CD4-positive, alpha-beta T cell treated with Interleukin-15 for 1 hour (primary cell): ENCODE results near the gene ANKRD17.
"Not testable (repeated sequence)": the region's sequence is repeated elsewhere in the genome, so short reads cannot be mapped to it uniquely, and the experiment has no call there.

Source experiments
- DNase-seq: peaks from one replicate; pipeline ENCODE4 v3.0.0-alpha.2; 2020

ANKRD17 gene

GRCh38 chr4:73247100-73247499, 11.5 kb downstream of the ANKRD17 start:
- DNase-seq = no peak

GRCh38 chr4:73245955-73246354, 12.6 kb downstream of the ANKRD17 start:
- no peak for DNase-seq

- DNase-seq = no peak
Observed at GRCh38 chr4:73244945-73245601, 13.5 kb downstream of the ANKRD17 start.

GRCh38 chr4:73237044-73237443, 21.6 kb downstream of the ANKRD17 start:
- no peak for DNase-seq

DNA sequence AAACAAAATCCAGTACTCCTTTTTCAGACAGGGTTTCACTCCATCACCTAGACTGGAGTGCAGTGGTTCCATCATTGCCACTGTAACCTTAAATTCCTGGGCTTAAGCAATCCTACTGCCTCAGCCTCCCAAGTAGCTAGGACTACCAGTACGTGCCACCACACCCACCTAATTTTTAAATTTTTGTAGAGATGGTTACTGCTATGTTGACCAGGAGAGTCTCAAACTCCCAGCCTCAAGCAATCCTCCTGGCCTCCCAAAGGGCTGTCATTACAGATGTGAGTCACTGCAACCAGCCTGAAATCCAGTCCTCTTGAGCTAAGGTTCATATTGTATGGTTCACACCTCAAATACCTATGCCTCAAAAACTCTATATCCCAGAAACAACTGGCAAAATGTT, 22.4 kb downstream of the ANKRD17 start:
- DNase-seq = no peak

- DNase-seq = no peak
Observed at GRCh38 chr4:73234712-73235111, 23.9 kb downstream of the ANKRD17 start.

DNA sequence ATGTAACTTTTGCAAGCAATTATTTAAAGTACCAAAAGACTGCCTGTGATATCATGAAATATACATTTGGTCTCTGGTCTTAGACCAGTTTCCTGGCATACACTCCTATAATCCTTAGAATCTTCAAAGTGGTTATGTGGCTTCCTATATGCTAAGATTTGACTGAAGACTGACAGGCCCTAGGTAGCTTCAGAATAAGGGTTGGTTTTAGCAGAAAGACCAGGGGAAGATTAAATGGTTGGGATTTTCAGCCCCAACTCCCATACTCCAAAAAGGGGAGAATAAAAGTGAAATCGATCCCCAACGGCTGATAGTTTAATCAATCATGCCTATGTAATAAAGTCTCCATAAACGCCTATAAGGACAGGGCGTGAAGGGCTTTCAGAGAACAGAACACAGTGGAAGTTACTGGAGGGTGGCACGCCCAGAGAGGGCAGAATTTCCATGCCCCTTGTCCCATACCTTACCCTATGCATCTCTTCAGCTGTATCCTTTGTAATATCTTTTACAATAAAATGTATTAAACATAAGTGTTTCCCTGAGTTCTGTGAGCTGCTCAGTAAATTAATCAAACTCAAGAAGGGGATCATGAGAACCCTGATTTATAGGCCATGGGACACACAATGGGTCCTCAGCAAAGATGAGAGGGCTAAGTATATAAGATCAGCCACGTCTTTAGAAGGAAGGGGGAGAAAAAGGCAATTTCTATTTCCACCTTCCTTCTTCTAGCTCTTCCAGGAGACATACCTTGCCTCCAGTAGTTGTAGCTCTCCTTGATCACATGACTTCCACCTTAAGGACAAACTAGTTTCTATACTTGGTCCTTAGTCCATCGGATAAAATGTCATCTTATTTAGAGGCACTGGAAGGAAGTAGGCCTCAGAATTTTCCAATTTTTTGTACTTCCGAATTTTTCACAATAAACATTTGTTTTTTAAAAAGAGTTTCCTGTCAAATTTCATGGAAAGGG, 26.8 kb downstream of the ANKRD17 start:
- no peak for DNase-seq

DNA sequence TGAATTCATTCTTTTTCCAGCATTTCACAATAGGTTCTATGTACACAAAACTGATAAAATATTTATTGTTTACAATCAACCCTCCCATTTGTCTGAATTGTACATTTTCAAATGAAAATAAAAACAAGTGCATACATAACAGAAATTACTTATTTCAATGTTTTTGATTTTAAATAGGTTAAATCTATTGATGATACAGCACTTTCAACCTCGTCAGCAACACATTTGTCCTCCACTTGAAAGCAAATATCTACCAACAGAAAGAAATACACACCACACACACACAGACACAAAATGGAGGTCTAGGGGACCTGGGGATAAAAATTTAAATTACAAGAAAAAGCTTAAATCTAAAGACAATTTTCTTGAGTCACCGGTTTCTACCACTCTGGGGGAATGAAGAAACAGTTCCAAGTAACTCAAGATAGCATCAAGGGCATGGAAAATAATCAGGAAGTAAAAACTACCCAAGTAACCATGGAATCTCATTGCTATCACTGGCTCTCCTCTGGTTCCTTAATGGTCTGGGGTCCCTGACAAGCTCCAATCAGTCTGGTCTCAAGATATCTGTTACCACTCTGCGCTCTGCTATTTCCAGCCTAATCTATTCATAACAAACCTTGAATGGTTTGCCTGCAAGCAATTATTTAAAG, 27.6 kb downstream of the ANKRD17 start:
- no peak for DNase-seq

GRCh38 chr4:73228800-73229199, 29.8 kb downstream of the ANKRD17 start:
- DNase-seq = not testable (repeated sequence)

- DNase-seq = no peak
Observed at GRCh38 chr4:73224886-73225285, 33.7 kb downstream of the ANKRD17 start.

GRCh38 chr4:73223258-73223650, 35.3 kb downstream of the ANKRD17 start:
- no peak for DNase-seq

DNA sequence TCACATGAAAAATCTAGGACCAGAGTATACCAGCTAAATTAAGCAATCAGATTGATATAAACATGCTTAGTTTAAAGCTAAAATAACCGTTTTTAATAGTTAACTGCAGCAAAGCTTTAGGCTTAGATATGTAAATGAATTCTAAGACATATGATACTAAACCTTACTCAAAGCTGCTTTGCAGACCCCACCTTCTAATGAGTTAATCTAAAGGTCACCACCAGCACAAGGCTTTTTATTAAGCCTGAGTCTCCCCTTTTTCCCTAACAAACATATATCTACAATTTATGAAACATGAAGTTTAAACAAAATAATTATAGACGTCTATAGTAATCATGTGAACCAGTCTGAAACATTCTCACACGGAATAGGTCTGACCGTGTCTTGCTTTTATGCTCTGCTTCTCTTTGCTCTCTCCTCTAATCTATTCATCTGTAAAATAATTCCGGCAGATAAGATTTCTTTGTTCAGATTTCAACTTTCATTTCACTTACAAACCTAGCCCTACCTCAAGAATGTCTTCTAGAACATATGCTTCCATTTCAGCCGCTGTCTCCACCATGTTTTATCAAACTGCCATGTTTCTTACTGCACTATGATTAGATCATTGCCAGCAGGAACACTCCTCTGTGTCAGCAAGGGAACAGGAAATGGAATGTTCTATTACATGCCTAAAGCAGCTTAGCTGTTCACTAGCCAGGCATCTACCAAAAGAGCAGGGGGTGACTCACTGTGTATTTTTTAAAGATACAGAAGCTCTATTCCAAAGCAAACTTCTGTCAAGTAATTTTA, 35.9 kb downstream of the ANKRD17 start:
- peak; percentile 71 for DNase-seq

GRCh38 chr4:73221734-73222133, 36.9 kb downstream of the ANKRD17 start:
- DNase-seq = no peak

DNA sequence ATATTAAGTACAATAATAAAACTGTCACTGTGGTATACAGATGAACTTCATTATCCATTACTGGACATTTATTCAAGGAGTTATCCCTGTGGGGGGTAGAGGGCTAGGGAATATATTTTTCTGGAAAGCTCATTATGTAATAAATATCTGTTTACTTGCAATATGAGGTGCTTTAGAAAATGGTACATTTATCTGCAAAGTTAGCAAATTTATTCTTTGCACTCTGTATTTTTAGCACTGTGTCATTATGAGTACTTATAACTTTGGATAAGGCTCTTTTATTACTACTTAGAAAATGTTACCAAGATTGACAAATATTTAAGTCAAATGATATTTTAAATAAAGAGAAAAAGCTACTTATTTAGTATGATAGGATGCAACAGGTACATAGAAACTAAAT, 37.8 kb downstream of the ANKRD17 start:
- DNase-seq = no peak

GRCh38 chr4:73213916-73214653, 44.5 kb downstream of the ANKRD17 start:
- no peak for DNase-seq

GRCh38 chr4:73212982-73213730, 45.4 kb downstream of the ANKRD17 start:
- DNase-seq = no peak

GRCh38 chr4:73211968-73212367, 46.6 kb downstream of the ANKRD17 start:
- no peak for DNase-seq

- no peak for DNase-seq
Observed at GRCh38 chr4:73208376-73208775, 50.2 kb downstream of the ANKRD17 start.

- no peak for DNase-seq
Observed at GRCh38 chr4:73206236-73206635, 52.4 kb downstream of the ANKRD17 start.

DNA sequence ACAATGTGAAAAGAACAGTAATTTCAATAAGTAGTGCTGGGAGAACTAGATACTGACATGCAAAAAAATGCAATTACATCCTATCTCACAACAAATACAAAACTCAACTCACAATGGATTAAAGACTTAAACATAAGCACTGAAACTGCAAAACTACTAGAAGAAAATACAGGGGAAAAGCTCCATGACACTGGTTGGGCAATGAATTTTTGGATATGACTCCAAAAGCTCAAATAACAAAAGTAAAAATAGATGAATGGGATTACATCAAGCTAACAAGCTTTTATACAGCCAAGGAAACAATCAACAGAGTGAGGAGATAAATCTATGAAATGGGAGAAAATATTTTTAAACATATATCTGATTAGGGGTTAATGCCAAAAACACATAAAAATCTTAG, 53.1 kb downstream of the ANKRD17 start:
- no peak for DNase-seq

GRCh38 chr4:73203976-73204375, 54.6 kb downstream of the ANKRD17 start:
- DNase-seq = not testable (repeated sequence)
